ENCODE results near the gene FAM120AOS. TPM values are rescaled to one million over a fixed set of nuclear protein-coding genes. Genes with fewer than 3 reads are reported as not detected.

The FAM120AOS gene
- polyA plus RNA-seq, 1 donor: 66.8 TPM

DNA sequence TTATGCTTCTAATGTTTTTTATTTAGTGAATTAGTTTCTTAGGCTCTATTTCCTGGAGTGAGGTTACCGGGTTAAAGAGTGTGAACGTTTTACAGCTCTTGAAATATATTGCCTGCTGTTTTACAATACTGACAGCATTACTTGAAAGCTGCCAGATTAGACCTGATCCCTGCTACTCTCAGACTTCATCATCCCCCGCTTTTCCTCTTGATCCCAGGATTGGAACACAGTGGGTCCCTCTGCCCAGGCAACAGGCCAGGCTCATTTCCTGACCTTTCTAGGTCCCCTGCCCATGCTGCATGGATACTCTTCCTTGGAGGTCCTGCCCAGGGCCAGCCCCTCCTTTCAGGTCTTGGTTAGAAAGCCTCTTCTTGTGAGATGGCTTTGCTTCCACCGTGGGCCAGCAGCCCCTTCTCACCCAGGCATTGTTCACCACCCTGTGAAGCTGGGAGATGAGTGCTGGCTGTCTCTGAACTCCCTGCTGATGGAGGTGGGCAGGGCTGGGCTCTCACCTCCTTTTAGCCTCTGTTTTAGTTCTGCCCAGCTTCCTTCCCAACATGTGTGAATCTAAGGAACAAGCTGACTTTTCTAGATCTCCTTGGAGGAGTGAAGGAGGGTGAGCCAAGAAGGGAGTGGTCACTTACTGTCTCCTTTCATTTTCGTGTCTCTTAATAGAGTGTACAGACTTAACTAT, 15.5 kb upstream of the FAM120AOS start:
- DNase-seq: peak; percentile 66

DNA sequence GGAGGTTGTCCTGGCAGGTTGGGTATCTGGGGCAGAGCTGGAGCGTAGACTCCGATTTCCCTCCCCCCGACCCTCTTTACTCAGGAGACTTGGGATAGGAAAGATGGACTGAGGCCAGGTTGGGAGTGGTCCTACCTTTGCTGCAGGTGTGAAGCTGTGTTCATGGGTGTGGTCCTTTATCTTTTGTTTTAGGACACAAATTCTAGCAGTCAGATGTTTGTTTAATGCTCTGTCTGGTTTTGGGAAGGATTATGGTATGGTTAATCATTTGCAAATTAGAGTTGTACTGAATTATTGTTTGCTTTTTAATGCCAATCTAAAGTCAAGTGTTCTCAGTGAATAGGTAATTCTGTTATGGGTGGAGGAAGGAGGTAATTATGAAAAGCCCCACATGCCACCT, 14.1 kb upstream of the FAM120AOS start:
- no peak for DNase-seq

DNA sequence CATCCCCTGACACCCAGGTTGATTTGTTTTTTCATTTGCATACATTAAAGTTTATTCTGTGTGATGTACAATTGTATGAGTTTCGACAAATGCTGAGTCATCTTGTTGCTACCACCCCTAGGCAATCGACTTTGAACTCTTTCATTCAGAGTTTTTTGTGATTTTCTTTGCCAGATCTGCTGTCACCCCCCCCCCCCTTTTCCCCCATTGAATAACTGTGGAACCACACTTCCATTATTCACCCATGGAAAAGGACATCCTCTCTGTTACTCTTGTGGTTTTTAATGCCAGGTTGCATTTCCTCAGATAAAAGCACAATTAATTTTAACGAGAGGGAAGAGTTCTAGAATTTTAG, 13.7 kb upstream of the FAM120AOS start:
- no peak for DNase-seq

DNA sequence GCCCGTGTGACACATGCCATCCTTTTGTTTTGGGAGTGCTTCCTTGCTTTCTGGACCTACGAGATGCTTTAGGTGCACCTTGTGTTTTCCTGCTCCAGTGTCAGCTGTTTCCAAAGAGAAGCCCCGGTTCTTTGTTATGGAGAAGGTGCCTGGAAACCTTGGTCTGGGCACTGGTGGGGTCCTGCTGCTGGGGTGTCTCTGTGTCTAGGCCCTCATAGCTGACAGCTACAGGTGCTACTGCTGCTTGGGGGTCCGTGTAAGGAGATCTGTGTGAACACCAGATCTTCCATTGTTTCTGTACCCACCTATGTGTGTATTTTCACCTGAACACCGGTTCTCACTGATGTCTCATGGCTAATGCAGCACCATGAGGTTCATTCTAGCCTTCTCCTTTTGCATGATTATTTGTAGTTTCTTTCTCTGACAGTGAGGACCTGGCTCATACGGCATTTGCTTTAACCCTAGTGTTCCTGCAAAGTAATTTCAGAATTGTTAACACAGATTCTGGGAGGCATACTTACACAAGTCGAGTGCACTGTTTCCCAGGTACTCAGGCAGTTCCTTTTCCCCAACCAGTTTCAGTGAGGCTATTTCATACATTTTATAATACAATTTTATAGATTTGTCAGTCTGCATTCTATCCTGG, 13.2 kb upstream of the FAM120AOS start:
- no peak for DNase-seq

DNA sequence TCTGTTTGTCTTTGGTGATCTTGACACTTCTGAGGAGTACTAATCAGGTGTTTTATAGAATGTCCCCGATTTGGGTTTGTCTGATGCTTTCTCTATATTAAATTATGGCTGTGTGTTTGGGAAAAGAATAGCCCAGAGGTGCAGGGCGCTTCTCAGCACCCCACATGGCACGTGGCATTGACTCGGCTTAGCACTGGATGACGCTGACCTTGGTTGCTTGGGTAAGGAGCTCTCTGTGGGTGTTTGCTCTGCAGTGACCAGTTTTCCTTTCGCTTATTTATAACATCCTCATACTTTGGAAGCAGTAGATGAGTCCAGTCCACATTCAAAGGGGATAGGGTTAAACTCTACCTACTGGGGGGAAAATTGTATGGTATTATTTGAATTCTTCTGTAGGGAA, 12.5 kb upstream of the FAM120AOS start:
- no peak for DNase-seq

DNA sequence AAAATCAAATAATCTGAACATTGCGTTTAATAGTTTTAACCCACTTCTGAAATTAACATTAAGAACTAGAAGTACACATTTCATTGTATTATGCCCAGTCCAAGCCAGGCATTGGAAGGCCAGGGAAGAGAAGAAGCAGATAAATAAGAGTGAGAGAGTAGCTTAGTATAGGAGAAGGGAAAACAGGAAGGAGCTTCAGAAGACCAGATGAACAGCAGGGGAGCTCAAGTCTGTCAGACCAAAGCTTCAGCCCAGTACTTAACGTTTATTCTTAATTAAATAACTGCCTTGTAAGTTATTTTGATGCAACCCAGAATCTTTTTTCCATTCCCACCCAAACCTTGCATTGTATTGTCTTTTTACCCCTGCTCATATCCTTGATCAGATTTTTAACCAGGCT, 11.5 kb upstream of the FAM120AOS start:
- no peak for DNase-seq

DNA sequence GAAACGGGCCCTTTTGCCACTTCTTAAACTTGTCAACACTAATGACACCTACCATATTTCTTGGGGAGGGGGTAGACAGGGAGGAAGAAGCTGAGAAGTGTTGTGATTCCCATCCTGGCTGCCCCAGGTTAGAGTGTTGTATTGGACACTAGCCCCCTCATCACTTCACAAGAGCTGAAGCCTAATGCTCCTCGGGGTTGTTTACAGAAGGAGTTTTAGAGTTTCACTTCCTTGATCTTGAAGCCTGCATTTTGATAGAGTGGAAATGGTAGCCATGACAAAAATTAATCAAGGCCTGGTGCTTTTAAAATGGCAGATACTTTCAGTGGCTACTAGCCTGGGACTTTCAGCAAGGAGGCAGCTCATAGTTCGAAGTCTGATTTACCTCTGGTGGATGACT, 11.0 kb upstream of the FAM120AOS start:
- no peak for DNase-seq

DNA sequence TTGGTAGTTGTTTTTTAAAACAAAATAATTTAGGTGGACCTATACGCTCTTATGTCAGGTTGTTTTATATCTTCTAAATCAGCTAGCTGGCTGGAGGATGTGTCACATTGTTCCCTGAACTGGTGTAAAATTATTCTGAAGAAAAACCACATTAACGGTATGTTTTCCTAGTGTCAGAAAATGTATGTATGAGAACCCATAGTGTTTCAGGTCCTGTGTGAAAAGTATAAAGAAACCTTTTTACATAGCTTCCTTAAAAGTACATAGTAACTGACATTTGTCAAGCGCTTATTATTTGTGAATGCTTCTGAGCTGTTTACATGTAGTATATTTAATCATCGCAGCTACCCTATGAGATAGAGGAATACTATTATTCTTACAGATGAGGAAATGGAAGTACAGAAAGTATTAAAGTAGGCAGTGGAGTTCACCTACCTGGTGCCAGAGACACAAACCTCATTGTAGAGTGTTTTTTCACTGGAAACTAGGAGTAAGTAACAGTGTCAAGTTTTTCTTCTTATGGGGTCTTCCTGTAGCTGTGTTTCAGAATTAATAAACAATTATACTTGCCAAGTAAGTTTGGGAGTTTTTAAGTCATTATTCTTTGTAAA, 10.4 kb upstream of the FAM120AOS start:
- no peak for DNase-seq

DNA sequence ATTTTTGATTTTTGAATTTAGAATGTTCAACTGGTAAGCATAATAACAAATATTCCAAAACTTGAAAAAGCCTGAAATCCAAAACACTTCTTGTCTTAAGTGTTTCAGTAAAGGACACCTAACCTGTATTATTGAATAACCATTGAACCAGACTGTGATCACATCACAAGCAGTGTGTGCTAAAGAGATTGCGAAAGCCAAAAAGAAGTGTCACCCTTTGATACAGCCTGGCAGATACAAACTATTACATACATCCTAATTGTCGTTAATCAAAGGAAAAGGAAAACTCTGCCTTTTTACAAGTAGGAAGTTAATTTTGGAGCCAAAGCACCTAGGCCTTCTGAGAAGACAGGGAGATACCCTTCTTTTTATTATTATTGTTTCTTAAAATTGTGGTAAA, 8.4 kb upstream of the FAM120AOS start:
- no peak for DNase-seq

DNA sequence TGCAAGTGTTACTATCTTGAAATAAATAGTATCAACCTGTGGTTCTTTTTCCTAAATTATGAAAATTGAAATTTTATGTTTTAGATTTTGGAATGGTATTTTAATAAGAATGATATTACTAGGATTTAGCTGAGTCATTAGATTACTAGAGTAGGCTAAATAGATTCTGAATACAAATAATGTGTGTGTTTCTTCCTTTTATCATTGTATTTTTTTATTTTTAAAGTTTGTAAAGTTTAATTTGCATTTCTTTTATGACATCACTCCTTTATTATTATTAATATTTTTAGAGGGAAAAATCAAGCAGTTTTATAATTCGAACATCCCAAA, 8.0 kb upstream of the FAM120AOS start:
- DNase-seq: no peak

DNA sequence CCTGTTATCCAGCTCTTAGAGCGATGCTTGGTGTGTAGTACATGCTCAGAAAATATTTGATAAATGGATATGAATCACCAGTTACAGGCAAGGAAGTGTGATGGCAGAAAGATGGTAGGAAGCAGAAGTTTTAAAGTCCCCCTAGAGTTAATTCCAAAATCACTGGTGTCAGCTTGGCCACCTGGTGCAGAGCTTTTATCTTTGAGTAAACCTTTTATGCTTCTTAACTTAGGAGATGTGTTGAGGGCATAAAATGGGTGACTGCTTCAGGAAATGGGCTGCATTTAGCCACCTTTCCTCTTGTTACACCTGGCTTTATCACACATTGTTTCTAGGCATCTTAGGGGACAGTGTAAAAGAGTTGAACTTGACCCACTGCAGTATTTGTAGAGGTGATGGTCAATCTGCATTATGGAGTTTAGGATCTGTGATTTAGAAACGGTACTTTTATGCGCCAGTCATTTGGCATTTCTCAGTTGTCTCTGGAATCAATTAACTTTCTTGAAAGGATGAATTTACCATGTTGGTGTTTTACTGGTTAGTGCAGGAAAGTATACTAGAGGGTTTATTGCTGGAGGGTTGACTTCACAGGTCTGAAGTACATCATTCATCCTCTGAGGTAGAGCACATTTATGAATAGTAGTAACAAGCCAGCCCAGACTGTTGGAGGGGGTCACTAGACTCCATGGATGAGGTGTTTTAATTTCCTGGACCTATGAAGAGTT, 7.5 kb upstream of the FAM120AOS start:
- DNase-seq: no peak

DNA sequence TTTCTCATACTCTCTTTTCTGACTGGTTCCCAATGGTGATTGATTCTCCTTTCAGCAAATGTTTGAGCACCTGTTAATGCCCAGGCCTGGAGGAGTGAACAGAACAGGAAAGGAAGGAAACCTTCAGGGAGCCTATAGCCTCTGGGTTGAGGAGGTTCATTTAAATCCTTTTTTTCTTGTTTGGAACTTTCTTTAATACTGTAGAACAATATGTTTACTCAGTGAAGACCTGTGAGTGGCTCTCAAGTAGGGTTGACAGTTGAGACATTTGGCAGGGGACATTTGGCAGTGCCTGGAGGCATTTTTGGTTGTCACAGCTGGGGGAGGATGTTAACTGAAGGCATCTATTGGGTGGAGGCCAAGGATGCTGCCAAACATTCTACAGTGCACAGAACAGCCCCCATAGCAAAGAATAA, 6.1 kb upstream of the FAM120AOS start:
- no peak for DNase-seq

DNA sequence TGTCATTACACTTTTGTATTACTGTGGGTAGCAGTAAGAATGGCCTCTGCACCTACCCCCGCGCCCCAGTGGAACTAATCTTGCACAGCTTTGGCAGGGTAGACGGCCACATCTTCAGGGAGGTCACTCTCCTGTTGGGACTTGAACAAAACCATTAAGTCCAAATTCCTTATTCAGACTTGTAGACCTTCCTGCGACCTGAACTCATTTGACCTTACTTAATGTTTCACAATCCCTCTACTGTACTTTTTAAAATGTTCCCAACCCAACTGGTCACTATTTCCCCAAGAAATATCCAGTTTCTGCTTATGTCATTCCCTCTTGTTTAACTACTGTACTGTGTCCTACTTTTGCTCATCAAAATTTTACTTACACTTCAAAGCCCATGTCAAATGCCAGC, 5.3 kb upstream of the FAM120AOS start:
- no peak for DNase-seq

DNA sequence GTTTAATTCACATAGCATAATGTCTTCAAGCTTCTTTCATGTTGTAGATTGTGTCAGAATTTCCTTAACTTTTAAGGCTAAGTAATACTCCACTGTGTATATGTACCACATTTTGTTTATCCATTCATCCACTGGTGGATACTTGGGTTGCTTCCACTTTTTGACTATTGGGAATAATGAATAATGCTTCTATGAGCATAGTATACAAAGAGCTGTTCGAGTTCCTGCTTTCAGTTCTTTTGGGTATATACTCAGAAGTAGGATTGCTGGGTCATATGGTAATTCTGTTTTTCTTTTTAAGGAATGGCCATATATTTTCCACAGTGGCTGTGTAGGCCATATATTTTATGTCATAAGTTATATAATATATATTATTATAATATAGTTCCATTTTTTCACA, 3.6 kb upstream of the FAM120AOS start:
- no peak for DNase-seq

DNA sequence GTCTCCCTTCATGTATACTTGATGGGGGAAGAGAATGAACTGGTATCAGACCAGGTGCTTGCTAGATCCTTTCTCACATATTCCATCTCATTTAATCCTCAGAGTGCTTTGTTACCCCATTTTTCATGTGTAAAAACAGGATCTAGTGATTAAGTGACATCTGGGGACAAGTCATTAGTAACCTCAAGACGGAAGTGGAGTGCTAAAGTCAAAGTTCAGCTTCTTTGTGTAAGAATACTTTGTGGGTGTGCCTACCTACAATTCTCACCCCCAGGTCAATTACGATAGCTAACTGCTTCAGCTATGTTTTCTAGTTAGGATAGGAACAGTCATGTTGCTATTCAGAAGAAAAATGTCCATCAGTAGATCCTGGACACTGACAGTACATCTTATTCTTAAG, 3.1 kb upstream of the FAM120AOS start:
- DNase-seq: no peak

DNA sequence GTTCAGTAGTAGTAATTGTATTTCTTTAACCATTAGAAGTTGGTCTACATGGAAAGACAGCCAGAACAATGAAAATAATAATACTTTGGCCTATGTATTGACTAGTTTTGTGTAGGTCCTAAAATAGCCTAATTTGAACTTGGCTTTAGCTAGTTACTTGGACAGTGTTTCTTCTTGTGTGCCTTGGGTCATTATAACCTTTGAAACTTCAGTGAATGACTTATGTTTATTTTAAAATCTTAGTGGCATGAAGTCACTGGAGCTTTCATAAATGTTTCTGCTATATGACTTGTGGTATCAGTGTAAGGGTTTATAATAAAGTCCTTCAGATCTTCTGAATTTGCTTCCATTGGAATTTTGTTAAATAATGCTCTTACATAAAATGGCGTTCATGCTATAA, 2.6 kb upstream of the FAM120AOS start:
- no peak for DNase-seq

DNA sequence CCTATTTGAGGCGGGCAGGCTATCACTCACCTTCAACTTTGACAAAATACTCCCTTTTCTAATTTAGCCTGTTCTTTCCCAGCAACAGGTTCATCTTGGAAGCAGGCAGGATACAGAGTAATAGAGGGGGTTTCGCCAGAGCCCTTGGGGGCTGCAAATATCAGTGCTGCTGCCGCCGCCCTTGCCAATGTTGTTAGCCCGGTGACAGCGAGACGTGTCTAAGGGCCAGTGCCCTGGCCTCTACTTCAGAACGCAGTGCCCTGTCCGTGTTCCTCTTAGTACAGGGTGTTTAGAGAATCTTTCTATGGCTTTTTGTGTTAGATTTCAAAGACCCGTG, 703 bp downstream of the FAM120AOS start:
- no peak for DNase-seq

DNA sequence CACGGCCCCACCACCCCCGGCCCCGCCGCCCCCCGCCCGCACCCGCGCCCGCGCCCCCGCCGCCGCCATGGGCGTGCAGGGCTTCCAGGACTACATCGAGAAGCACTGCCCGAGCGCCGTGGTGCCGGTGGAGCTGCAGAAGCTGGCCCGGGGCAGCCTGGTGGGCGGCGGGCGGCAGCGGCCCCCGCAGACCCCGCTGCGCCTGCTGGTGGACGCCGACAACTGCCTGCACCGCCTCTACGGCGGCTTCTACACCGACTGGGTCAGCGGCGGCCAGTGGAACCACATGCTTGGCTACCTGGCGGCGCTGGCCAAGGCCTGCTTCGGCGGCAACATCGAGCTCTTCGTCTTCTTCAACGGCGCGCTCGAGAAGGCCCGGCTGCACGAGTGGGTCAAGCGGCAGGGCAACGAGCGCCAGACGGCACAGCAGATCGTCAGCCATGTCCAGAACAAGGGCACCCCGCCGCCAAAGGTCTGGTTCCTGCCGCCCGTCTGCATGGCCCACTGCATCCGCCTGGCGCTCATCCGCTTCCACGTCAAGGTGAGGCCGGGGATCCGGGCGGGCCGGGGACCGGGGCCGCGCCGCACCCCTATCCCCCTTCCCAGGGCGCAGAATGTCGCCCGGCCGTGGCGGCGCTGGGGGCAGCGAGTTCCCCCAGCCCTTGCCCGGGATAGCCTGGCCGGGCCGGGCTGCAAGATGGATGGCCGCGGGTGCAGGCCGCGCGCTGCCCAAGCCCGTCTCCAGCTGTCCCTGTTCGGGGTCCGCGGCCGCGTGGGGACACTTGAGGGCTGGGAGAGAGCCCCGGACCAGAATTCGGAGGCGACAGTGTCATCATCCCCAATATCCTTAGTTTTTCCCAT, 1.3 kb downstream of the FAM120AOS start:
- DNase-seq: no peak

DNA sequence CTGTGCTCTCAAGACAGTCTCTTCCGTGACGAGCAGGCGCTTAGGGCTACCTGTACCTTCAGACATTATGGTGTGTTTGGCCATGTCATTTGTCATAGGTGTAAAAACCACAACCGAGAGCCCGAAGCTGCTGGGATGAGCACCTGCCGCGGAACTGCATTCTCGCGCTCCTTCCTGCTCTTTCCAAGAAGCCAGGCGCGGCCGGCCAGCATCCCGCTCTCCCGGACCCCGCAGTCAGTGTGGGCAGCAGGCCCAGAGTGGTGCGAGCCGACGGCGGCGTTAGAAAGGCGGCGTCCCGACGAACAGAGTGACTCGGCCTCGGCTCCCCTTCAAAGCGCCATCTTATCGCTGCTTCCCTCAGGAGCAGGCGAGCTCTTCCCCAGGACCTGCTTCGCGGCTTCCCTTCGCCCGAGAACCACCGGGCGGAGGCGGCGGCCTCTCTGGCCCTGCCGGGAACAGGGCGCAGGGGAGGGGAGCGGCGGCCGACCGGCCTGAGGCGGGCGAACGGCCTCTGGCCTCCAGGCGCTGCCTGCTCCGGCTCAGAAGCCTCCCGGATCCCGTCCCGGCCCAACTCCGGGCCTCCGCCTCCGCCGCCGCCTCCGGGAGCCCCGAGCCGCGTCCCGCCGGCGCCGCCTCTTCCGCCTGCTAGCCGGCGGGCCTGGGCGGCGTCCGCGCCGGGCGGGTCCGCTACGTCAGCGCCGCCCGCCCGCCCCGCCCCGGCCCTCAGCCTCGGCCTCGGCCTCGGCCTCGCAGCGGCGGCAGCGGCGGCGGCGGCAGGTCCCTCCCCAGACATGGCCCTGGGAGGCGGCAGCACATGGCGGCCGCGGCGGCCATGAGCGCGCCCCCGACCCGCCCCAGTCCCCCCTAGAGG, 2.2 kb downstream of the FAM120AOS start, which contains the start of gene FAM120A:
TSS of gene FAM120A (plus strand) at position 741 of the 871 bp plus-strand sequence. CDS start 231 bp downstream, outside the sequence.
- peak; percentile 69 for DNase-seq

DNA sequence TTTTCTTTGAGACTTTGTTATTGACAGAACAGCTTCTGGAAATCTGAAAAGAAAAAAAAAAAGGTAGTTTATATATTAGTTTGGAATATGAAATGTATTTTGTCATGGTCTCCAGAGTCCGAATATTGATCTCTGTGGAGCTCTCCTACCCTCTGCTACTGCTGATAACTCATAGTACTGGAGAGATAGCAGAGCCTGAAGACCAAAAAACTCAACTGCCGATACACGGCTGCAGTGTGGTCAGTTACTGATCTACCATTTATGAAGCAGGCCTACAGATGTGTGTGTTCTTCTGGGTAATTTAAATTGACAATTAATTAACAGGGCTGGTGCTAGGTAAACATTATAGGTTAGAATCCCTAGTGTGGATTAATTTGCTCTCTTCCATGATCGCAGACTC, 5.7 kb downstream of the FAM120AOS start:
- no peak for DNase-seq

DNA sequence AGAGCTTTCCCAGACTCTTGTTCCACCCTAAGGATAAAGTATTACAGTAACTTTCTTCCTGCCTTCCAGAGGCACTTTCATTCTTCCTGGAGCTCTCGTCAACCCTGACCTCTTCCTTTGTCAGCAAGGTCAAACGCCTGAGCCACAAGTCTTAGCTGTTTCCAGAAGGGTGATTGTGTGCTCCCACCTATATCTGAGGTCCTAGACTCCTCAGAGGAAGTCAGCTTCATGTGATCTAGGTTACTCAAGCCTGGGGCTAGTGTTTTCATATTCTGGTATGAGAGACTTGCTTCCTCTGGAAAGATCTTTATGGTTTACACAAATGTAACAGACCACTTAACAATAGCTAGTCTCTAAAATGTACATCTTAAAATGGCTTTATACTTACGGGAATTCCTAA, 7.3 kb downstream of the FAM120AOS start:
- DNase-seq: no peak

Measured in left kidney (tissue), 2 donors.